HG03066 (cell line): Measurements from ENCODE around the gene RBX1.
"Not testable (repeated sequence)": the region's sequence is repeated elsewhere in the genome, so short reads cannot be mapped to it uniquely, and the experiment has no call there.

Experiments used
- ATAC-seq: cut with Tn5 transposase; IDR thresholded peaks from one replicate; pipeline ENCODE4 v1.9.1; 2021; ENCODE audit warnings: low read depth; ENCODE audit not compliant: unreplicated experiment

RBX1 gene

GRCh38 chr22:40967111-40967760, 16.1 kb downstream of the RBX1 start:
- no peak for ATAC-seq

- no peak for ATAC-seq
These were observed 21.4 kb downstream of the RBX1 start for GRCh38 chr22:40972587-40972986.

DNA sequence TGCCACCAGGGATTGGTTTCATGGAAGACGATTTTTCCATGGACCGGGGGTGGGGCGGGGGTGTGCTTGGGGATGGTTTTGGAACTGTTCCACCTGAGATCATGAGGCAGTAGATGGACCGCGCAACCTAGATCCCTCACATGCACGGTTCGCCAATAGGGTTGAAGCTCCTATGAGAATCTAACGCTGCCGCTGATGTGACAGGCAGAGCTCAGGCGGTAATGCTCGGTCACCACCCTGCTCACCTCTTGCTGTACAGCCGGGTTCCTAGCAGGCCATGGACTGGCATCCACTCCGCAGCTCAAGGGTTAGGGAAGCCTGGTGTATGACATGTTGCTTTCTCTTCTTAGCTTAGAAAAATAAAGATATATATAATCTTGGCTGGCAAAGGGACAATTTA, 22.0 kb downstream of the RBX1 start:
- ATAC-seq: no peak

- no peak for ATAC-seq
These were observed 24.2 kb downstream of the RBX1 start for GRCh38 chr22:40975366-40975765.

DNA sequence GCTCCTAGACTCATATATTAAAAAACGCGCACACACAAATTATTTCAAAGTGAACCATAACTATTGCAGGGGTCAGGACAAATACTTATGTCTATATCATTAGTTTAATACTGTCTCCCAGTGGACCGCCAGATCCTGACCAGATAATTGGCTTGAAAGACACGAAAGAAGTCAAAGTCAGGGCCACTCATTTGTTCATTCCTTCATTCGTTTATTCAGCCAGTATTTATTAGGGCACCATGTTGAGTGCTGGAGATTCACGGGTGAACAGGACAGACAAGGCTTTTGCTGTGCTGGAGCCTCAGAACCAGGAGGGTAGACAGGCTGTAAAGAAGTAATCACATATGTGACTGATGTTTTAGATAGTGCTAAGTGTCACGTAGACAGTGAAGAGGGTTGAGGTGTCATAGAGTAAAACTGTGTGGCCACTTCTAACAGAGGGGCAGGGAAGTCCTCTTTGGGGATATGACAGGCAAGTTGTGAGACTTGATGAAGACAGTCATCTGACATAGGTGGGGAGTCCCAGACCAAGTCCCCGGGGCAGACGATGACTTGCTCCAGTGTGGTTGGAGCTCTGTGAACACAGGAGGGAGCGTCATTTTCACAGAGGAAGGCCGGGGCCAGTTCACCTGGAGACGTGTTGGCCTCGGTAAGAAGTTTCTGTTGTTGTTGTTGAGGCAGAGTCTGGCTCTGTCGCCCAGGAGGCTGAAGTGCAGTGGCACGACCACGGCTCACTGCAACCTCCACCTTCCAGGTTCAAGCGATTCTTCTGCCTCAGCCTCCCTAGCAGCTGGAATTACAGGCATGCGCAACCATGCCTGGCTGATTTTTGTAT, 25.9 kb downstream of the RBX1 start:
- no peak for ATAC-seq

- ATAC-seq: no peak
These were observed 28.0 kb downstream of the RBX1 start for GRCh38 chr22:40979198-40979597.

GRCh38 chr22:40979871-40980270, 28.7 kb downstream of the RBX1 start:
- ATAC-seq: no peak

GRCh38 chr22:40982482-40983385, 31.6 kb downstream of the RBX1 start:
- ATAC-seq: no peak

DNA sequence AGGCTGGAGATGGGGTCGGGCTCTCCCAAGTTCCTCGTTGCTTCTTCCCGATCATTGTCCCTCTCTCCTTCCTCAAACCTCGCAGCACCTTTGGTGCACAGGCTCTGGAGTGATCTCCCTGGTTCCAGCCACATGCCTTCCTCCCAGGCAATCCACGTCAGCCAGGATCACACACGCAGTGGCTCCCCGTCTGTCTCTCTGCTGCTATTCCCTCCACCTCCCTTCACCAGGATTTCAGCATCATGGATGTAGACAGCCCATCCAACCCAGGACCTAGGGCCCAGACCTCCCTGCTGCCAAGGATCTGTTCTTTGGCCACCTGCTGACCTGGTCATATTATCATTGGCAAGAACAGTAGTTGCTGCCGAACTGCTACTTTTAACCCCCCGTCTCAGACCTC, 40.1 kb downstream of the RBX1 start:
- ATAC-seq: no peak

- ATAC-seq: no peak
These were observed 44.6 kb downstream of the RBX1 start for GRCh38 chr22:40995821-40996220.

DNA sequence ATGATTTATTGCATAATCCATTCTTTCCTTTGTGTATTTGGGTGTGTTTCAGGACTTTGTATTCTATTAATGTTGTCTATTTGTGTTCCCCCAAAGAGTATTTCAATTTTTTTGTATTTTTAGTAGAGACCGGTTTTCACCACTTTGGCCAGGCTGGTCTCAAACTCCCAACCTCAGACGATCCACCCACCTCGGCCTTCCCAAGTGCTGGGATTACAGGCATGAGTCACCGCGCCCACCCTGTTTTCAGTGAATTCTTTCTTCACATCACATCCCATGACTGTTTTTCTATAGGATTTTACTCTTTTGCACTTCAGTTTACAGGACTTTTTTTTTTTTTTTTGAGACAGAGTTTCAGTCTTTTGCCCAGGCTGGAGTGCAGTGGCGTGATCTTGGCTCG, 46.3 kb downstream of the RBX1 start:
- no peak for ATAC-seq

DNA sequence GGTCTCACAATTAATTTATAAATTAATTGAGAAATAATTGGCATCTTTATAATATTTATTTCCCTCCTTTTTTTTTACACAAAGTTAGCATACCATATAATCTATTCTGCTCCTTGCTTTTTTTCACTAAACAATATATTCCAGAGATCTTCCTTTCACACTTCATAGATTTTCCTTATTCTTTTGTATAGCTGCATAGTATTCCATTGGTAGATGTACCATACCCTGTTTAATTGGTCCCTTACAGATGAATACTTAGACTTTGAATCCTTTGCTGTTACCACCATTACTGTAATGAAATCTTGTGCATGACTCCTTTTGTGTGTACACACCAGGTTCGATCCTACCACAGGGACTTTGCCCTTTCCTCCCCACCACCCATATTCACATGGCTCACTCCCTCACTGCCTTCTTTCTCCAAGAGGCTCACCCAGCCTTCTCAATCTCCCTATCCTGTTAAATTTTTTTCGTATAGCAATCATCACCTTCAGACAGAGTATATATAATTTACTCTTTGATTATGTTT, 48.9 kb downstream of the RBX1 start:
- ATAC-seq: no peak

GRCh38 chr22:41000941-41001721, 50.0 kb downstream of the RBX1 start:
- ATAC-seq: no peak

GRCh38 chr22:41001722-41002122, 50.5 kb downstream of the RBX1 start:
- no peak for ATAC-seq

- not testable (repeated sequence) for ATAC-seq
These were observed 51.2 kb downstream of the RBX1 start for GRCh38 chr22:41002386-41002785.

GRCh38 chr22:41003066-41003465, 51.9 kb downstream of the RBX1 start:
- ATAC-seq: no peak

DNA sequence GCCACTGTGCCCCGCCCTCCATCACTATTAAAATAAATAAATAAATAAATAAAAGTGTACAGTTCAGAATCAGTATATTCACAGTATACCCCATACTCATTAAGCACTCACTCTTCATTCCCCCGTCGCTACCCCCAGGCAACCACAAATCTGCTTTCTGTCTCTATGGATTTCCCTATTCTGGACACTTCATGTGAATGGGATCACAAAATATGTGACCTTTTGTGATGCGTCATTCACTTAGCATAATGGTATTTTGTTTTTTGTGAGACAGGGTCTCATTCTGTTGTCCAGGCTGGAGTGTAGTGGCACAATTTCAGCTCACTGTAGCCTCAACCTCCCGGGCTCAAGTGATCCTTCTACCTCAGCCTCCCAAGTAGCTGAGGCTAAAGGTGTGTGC, 52.8 kb downstream of the RBX1 start:
- ATAC-seq: no peak

DNA sequence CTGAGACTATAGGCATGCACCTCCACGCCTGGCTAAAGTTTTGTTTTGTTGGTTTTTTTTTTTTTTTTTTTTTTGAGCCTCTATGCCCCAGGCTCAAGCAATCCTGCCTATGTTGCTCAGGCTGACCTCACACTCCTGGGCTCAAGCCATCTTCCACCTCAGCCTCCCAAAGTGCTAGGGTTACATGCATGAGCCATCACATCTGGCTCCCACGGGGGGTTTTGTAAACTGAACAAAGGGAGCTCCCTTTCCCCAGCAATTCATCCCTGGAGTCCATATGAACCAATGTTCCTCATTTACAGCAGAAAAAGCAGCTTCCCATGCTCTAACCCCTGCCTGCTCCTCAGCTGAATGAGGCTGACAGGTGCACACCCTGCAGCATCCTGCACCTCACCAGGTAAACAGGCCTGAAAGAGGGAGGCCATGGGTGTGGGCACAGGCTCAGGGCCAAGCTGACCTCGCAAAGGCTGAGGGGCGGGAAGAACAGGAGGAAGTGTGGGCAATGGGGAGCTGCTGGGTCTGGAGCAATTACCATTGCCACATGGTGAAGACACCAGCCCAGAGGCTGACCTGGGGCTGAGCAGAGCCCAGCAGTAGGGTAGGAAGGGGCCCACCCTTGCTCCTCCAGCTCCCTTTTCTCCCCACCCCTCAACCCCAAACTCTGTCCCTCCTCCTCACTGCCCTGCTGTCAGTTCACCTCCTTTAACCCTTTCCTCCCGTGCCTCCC, 58.2 kb downstream of the RBX1 start:
- ATAC-seq: no peak

GRCh38 chr22:41015003-41015402, 63.8 kb downstream of the RBX1 start:
- ATAC-seq: no peak
